DMS53 treated with DMSO at 0.1 percent for 48 hours (cell line): Measurements from ENCODE around the gene ST6GALNAC5.

Experiments
- DNase-seq: peaks from one replicate; lab custom pipeline; 2025; ENCODE audit not compliant: unreplicated experiment; lab: John Stamatoyannopoulos, UW

The ST6GALNAC5 gene

GRCh38 chr1:76998582-76999223 is 131.4 kb downstream of the ST6GALNAC5 start:
- no peak for DNase-seq

- no peak for DNase-seq
Observed at GRCh38 chr1:77007675-77008074, 140.4 kb downstream of the ST6GALNAC5 start.

- DNase-seq, result no peak
Observed at GRCh38 chr1:77010937-77011336, 143.7 kb downstream of the ST6GALNAC5 start.

- no peak for DNase-seq
Observed at GRCh38 chr1:77012066-77012465, 144.8 kb downstream of the ST6GALNAC5 start.

- no peak for DNase-seq
Observed at GRCh38 chr1:77014073-77014788, 147.0 kb downstream of the ST6GALNAC5 start.

- no peak for DNase-seq
Observed at GRCh38 chr1:77015748-77016341, 148.6 kb downstream of the ST6GALNAC5 start.

GRCh38 chr1:77016386-77016985 is 149.2 kb downstream of the ST6GALNAC5 start:
- no peak for DNase-seq

GRCh38 chr1:77018311-77018710 is 151.0 kb downstream of the ST6GALNAC5 start:
- no peak for DNase-seq

GRCh38 chr1:77018761-77019160 is 151.5 kb downstream of the ST6GALNAC5 start:
- no peak for DNase-seq

- no peak for DNase-seq
Observed at GRCh38 chr1:77021732-77022131, 154.5 kb downstream of the ST6GALNAC5 start.

GRCh38 chr1:77024500-77024899 is 157.2 kb downstream of the ST6GALNAC5 start:
- DNase-seq, result no peak

GRCh38 chr1:77025599-77025998 is 158.3 kb downstream of the ST6GALNAC5 start:
- DNase-seq, result no peak

- no peak for DNase-seq
Observed at GRCh38 chr1:77026135-77026534, 158.9 kb downstream of the ST6GALNAC5 start.

- DNase-seq, result no peak
Observed at GRCh38 chr1:77026640-77027039, 159.4 kb downstream of the ST6GALNAC5 start.

GRCh38 chr1:77027847-77028246 is 160.6 kb downstream of the ST6GALNAC5 start:
- no peak for DNase-seq

- no peak for DNase-seq
Observed at GRCh38 chr1:77030401-77031105, 163.3 kb downstream of the ST6GALNAC5 start.

GRCh38 chr1:77031106-77031662 is 163.9 kb downstream of the ST6GALNAC5 start:
- peak; percentile 99 for DNase-seq

GRCh38 chr1:77036560-77036959 is 169.3 kb downstream of the ST6GALNAC5 start:
- DNase-seq, result no peak

GRCh38 chr1:77037038-77037437 is 169.8 kb downstream of the ST6GALNAC5 start:
- DNase-seq, result no peak

GRCh38 chr1:77038000-77038399 is 170.7 kb downstream of the ST6GALNAC5 start:
- DNase-seq, result no peak

- DNase-seq, result no peak
Observed at GRCh38 chr1:77039111-77039510, 171.8 kb downstream of the ST6GALNAC5 start.
